ENCODE results near the gene LRRC45.

LRRC45 gene

GRCh38 chr17:82054351-82055022, 31.4 kb downstream of the LRRC45 start:
- no peak overlapping the region for H3K4me3 ChIP-seq (replicated peaks; ENCODE audit: low read depth, low read length)
- TF ChIP-seq CTCF (IDR thresholded peaks at IDR 0.05; ENCODE audit: low read length, missing control alignments), result no peak

DNA sequence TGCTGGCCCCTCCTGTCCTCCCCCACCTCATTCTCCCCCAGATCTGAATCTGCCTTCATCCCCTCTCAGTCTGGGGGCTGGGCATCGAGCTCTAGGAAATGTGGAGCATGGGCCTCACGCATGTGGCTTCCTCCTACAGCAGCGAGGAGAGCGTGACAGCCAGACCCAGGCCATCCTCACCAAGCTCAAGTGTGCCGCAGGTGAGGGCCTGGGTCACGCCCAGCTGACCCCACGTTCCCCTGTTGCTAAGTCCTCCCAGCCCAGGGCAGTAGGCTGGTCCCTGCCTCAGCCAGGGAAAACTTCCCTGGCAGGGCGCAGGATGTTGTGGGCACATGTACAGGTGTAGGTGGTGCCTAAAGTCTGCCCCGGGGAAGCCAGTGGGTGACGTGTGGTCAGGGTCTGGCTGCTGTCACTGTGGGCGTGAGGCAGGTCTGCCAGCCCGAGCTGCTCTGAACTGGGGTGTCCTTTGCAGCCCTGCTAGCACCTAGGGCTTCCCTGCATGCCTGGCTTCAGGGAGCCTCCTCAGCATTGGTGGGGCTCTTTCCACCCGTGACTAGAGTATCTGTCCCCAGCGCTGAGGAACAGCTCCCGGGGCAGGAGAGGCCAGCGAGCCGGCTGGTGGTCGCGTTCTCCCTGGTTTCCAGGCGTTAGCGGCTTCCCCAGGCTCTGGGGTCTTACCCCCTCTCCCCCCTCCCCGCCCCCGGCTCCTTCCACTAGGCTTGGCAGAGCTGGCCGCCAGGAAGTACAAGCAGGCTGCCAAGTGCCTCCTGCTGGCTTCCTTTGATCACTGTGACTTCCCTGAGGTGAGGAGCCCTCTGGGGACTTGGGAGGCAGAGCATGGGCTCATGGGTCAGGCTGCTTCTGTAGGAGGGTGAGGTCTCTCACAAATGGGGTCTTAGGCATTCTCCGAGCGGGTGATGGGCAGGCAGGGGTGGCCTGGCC, 32.2 kb downstream of the LRRC45 start:
- no peak overlapping the region for H3K4me3 ChIP-seq (replicated peaks; ENCODE audit: low read depth, low read length)
- no peak for DNase-seq (ENCODE audit: low read depth)
- TF ChIP-seq CTCF (IDR thresholded peaks at IDR 0.05; ENCODE audit: low read length, missing control alignments), result no peak

More at GRCh38 chr17:82054351-82055022, 31.4 kb downstream of the LRRC45 start:
- no peak for DNase-seq (ENCODE audit: low read depth)

GRCh38 chr17:82055965-82056728, 33.0 kb downstream of the LRRC45 start:
- H3K4me3 ChIP-seq (replicated peaks; ENCODE audit: low read depth, low read length), result no peak overlapping the region
- DNase-seq (ENCODE audit: low read depth), result no peak
- no peak for TF ChIP-seq CTCF (IDR thresholded peaks at IDR 0.05; ENCODE audit: low read length, missing control alignments)

DNA sequence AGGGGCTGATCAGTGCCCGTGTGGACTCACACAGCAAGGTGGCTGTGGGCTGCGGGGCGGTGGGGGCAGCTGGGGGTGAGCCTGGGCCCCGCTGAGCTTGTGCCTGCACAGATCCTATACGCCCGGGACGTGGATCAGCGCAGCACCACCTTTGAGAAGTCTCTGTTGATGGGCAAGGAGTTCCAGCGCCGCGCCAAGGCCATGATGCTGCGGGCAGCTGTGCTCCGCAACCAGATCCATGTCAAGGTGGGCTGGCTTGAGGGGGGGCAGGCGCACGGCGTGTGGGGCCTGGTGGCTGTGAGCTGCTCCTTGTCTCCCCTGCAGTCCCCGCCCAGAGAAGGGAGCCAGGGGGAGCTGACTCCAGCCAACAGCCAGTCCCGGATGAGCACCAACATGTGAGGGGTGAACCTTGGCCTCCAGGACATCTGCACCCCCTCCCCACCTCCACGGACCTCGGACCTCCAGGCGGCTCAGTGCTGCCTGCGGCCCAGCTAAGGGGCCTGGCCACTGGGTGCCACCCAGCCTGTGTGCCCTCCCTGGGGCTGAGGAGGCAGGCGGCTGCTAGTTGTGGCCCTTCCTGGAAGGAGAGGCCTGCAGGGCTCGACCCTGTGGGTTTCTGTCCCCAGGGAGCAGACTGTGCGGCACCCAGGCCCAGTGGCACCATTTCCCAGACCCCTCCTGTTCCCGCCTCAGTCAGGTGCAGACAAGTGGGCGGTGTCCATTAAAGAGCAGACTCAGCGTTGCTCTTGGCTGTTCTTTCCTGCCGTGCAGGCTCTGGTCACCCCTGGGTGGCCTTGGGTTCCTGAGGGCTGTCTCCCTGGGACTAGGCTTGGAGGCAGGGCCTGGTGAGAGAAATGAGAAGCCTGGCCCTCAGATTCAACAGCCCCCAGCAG, 33.9 kb downstream of the LRRC45 start:
- no peak for TF ChIP-seq CTCF (IDR thresholded peaks at IDR 0.05; ENCODE audit: low read length, missing control alignments)
- DNase-seq (ENCODE audit: low read depth), result no peak
- no peak overlapping the region for H3K4me3 ChIP-seq (replicated peaks; ENCODE audit: low read depth, low read length)

- no peak for DNase-seq (ENCODE audit: low read depth)
- TF ChIP-seq CTCF (IDR thresholded peaks at IDR 0.05; ENCODE audit: low read length, missing control alignments), result no peak
- H3K4me3 ChIP-seq (replicated peaks; ENCODE audit: low read depth, low read length), result no peak overlapping the region
Observed at GRCh38 chr17:82058230-82058854, 35.2 kb downstream of the LRRC45 start.
